Liver (tissue), 9 donors: ENCODE data around the gene LIMCH1. TPM values are rescaled to one million over a fixed set of nuclear protein-coding genes. Genes with fewer than 3 reads are reported as not detected.

Experiments
- DNase-seq: peaks from one replicate; pipeline ENCODE4 v3.0.0-alpha.2; 2017; ENCODE audit warnings: low spot score
- H3K27ac ChIP-seq, 2 donors: one replicate each; pipeline ENCODE4 v1.7.0; 2013; ENCODE audit warnings: inconsistent platforms in 2 of 2, low read length in 2 of 2, control low read depth in 1 of 2, low read depth in 1 of 2, mild to moderate bottlenecking in 1 of 2
- H3K27me3 ChIP-seq, 4 donors: one replicate each; pipeline versions ENCODE4 v1.6.1 to v1.7.0; 2013; ENCODE audit warnings: low read length in 3 of 4, inconsistent platforms in 1 of 4, mild to moderate bottlenecking in 1 of 4, moderate library complexity in 1 of 4; ENCODE audit not compliant: control insufficient read depth in 4 of 4, insufficient read depth in 4 of 4
- H3K36me3 ChIP-seq, 4 donors: one replicate each; pipeline versions ENCODE4 v1.6.1 to v1.7.0; 2013; ENCODE audit warnings: low read length in 3 of 4, mild to moderate bottlenecking in 3 of 4, low read depth in 1 of 4, moderate library complexity in 1 of 4; ENCODE audit not compliant: control insufficient read depth in 4 of 4, insufficient read depth in 3 of 4
- H3K4me1 ChIP-seq, 4 donors: one replicate each; pipeline versions ENCODE4 v1.6.1 to v1.7.0; 2013; ENCODE audit warnings: low read length in 3 of 4, mild to moderate bottlenecking in 3 of 4, moderate library complexity in 1 of 4; ENCODE audit not compliant: control insufficient read depth in 4 of 4, insufficient read depth in 4 of 4
- H3K4me3 ChIP-seq, 3 donors: one replicate each; pipeline versions ENCODE4 v1.6.1 to v1.7.0; 2013; ENCODE audit warnings: low read length in 3 of 3, control low read depth in 1 of 3, low read depth in 1 of 3, mild to moderate bottlenecking in 1 of 3
- H3K9ac ChIP-seq, 2 donors: one replicate each; pipeline ENCODE4 v1.7.0; 2013; ENCODE audit warnings: low read length in 2 of 2, mild to moderate bottlenecking in 2 of 2, moderate library complexity in 2 of 2, control low read depth in 1 of 2, low read depth in 1 of 2
- H3K9me3 ChIP-seq, 4 donors: one replicate each; pipeline versions ENCODE4 v1.6.1 to v1.7.0; 2013; ENCODE audit warnings: low read length in 3 of 4; ENCODE audit not compliant: control insufficient read depth in 4 of 4
- EGR1 ChIP-seq, 2 donors: IDR thresholded peaks; 2 replicates each; pipeline ENCODE4 v1.6.1; 2016 to 2018; ENCODE audit warnings: antibody characterized with exemption in 2 of 2, low read depth in 2 of 2
- FOXA1 ChIP-seq: IDR thresholded peaks from 2 replicates; pipeline ENCODE4 v1.6.1; 2016; ENCODE audit warnings: antibody characterized with exemption
- FOXA2 ChIP-seq: IDR thresholded peaks from 2 replicates; pipeline ENCODE4 v1.6.1; 2016; ENCODE audit warnings: antibody characterized with exemption
- GABPA ChIP-seq, 2 donors: IDR thresholded peaks in 1 of 2; conservative IDR thresholded peaks in 1 of 2; 2 replicates each; pipeline ENCODE4 v1.6.1; 2016; ENCODE audit warnings: antibody characterized with exemption in 2 of 2, mild to moderate bottlenecking in 1 of 2, moderate library complexity in 1 of 2
- HNF4A ChIP-seq, 2 donors: conservative IDR thresholded peaks; 2 replicates each; pipeline ENCODE4 v1.6.1; 2016; ENCODE audit warnings: antibody characterized with exemption in 2 of 2, mild to moderate bottlenecking in 2 of 2
- HNF4G ChIP-seq: IDR thresholded peaks from 2 replicates; pipeline ENCODE4 v1.6.1; 2016; ENCODE audit warnings: antibody characterized with exemption
- JUND ChIP-seq, 2 donors: IDR thresholded peaks; 2 replicates each; pipeline ENCODE4 v1.6.1; 2016; ENCODE audit warnings: antibody characterized with exemption in 2 of 2
- NR2F2 ChIP-seq: IDR thresholded peaks from 2 replicates; pipeline ENCODE4 v1.6.1; 2016; ENCODE audit warnings: antibody characterized with exemption
- RAD21 ChIP-seq, 2 donors: IDR thresholded peaks; 2 replicates each; pipeline ENCODE4 v1.6.1; 2016; ENCODE audit warnings: antibody characterized with exemption in 2 of 2, mild to moderate bottlenecking in 2 of 2
- RXRA ChIP-seq, 2 donors: IDR thresholded peaks; 2 replicates each; pipeline ENCODE4 v1.6.1; 2017 to 2018; ENCODE audit warnings: antibody characterized with exemption in 2 of 2, mild to moderate bottlenecking in 1 of 2
- SP1 ChIP-seq: IDR thresholded peaks from 2 replicates; pipeline ENCODE4 v1.6.1; 2018; ENCODE audit warnings: antibody characterized with exemption, mild to moderate bottlenecking
- TAF1 ChIP-seq: conservative IDR thresholded peaks from 2 replicates; pipeline ENCODE4 v1.6.1; 2016; ENCODE audit warnings: antibody characterized with exemption, mild to moderate bottlenecking
- YY1 ChIP-seq: IDR thresholded peaks from 2 replicates; pipeline ENCODE4 v1.6.1; 2016; ENCODE audit warnings: antibody characterized with exemption, mild to moderate bottlenecking
- WGBS: extraction: QIAGEN DNeasy Blood & Tissue Kit; methylation state at CpG from one replicate; pipeline ENCODE4 v1.1.7; 2013; 5-methylcytosine and 5-hydroxymethylcytosine counted together
- polyA plus RNA-seq, 2 donors: library from polyadenylated mRNA; stranded (reverse) in 1 of 2; unstranded in 1 of 2; fragments of 200-250 nt in 1 of 2; fragments of >200 nt in 1 of 2; fragmentation: Nextera tagmentation in 1 of 2; extraction: Ambion mirVana in 1 of 2; gene quantifications; one replicate each; pipeline versions ENCODE4 v1.2.1 to v1.2.3, GENCODE V29; 2013 to 2015
- total RNA-seq, 2 donors: library from RNA; depleted of rRNA; stranded (reverse); fragments of >200 nt; gene quantifications; one replicate each; pipeline ENCODE4 v1.2.3, GENCODE V29; 2014
- TF ChIP-seq, protein P1 (sequence below): IDR thresholded peaks from 2 replicates; pipeline ENCODE4 v1.6.1; 2016; ENCODE audit warnings: antibody characterized with exemption
- TF ChIP-seq, protein P2 (sequence below): IDR thresholded peaks from 2 replicates; pipeline ENCODE4 v1.6.1; 2016; ENCODE audit warnings: antibody characterized with exemption, mild to moderate bottlenecking
- TF ChIP-seq, protein P3 (sequence below): fragments of 150-350 bp; IDR thresholded peaks from 2 replicates; pipeline ENCODE4 v1.5.1; 2017; ENCODE audit warnings: improper control_type of control experiment, low read depth, low read length; ENCODE audit not compliant: missing input control
- TF ChIP-seq, protein P4 (sequence below): IDR thresholded peaks from 2 replicates; pipeline ENCODE4 v1.6.1; 2016; ENCODE audit warnings: antibody characterized with exemption
- TF ChIP-seq, protein P5 (sequence below): IDR thresholded peaks from 2 replicates; pipeline ENCODE4 v1.6.1; 2016; ENCODE audit warnings: antibody characterized with exemption
- donor health status: healthy.
- donor health status: healthy.
- donor health status: healthy.
- donor health status: healthy.
- donor health status: healthy.

The LIMCH1 gene
- total and polyA plus RNA-seq, 4 donors = 2.0 to 30.6 (median 8.1) TPM

DNA sequence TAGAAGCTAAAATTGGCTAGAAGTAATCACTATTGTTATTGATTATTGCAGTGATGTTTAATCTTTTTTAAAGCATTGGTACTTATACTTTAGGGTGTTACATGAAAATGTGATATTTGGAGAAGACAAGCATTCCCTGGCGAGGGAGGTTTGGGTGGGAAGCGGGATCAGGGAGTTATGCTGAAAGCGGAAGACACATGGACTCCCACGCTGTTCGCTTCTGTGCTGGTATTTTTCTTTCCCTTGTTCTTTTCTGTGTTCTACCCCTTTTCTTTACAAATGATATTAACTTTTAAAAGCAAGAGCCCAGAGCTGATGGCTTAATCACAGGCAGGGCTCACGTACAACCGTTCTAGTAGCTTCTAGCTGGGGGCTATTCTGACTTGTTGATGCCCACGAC, 148.9 kb downstream of the LIMCH1 start:
- no peak for TF ChIP-seq YY1
- no peak for TF ChIP-seq HNF4G
- no peak for TF ChIP-seq SP1
- TF ChIP-seq, protein P1, sequence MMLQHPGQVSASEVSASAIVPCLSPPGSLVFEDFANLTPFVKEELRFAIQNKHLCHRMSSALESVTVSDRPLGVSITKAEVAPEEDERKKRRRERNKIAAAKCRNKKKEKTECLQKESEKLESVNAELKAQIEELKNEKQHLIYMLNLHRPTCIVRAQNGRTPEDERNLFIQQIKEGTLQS = no peak
- TF ChIP-seq EGR1 (IDR thresholded peaks at IDR 0.05; ENCODE audit: low read depth in 2 of 2) = no peak
- TF ChIP-seq, protein P2, sequence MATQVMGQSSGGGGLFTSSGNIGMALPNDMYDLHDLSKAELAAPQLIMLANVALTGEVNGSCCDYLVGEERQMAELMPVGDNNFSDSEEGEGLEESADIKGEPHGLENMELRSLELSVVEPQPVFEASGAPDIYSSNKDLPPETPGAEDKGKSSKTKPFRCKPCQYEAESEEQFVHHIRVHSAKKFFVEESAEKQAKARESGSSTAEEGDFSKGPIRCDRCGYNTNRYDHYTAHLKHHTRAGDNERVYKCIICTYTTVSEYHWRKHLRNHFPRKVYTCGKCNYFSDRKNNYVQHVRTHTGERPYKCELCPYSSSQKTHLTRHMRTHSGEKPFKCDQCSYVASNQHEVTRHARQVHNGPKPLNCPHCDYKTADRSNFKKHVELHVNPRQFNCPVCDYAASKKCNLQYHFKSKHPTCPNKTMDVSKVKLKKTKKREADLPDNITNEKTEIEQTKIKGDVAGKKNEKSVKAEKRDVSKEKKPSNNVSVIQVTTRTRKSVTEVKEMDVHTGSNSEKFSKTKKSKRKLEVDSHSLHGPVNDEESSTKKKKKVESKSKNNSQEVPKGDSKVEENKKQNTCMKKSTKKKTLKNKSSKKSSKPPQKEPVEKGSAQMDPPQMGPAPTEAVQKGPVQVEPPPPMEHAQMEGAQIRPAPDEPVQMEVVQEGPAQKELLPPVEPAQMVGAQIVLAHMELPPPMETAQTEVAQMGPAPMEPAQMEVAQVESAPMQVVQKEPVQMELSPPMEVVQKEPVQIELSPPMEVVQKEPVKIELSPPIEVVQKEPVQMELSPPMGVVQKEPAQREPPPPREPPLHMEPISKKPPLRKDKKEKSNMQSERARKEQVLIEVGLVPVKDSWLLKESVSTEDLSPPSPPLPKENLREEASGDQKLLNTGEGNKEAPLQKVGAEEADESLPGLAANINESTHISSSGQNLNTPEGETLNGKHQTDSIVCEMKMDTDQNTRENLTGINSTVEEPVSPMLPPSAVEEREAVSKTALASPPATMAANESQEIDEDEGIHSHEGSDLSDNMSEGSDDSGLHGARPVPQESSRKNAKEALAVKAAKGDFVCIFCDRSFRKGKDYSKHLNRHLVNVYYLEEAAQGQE = no peak
- TF ChIP-seq, protein P3, sequence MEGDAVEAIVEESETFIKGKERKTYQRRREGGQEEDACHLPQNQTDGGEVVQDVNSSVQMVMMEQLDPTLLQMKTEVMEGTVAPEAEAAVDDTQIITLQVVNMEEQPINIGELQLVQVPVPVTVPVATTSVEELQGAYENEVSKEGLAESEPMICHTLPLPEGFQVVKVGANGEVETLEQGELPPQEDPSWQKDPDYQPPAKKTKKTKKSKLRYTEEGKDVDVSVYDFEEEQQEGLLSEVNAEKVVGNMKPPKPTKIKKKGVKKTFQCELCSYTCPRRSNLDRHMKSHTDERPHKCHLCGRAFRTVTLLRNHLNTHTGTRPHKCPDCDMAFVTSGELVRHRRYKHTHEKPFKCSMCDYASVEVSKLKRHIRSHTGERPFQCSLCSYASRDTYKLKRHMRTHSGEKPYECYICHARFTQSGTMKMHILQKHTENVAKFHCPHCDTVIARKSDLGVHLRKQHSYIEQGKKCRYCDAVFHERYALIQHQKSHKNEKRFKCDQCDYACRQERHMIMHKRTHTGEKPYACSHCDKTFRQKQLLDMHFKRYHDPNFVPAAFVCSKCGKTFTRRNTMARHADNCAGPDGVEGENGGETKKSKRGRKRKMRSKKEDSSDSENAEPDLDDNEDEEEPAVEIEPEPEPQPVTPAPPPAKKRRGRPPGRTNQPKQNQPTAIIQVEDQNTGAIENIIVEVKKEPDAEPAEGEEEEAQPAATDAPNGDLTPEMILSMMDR = no peak
- TF ChIP-seq RAD21 (IDR thresholded peaks at IDR 0.05) = no peak
- no peak for TF ChIP-seq GABPA (IDR thresholded peaks at IDR 0.05 in 1 of 2, conservative IDR thresholded peaks at IDR 0.05 in 1 of 2)
- TF ChIP-seq JUND (IDR thresholded peaks at IDR 0.05) = no peak
- no peak for TF ChIP-seq RXRA (IDR thresholded peaks at IDR 0.05)
- TF ChIP-seq FOXA1 = no peak
- no peak for TF ChIP-seq TAF1
- no peak for TF ChIP-seq NR2F2
- TF ChIP-seq, protein P4, sequence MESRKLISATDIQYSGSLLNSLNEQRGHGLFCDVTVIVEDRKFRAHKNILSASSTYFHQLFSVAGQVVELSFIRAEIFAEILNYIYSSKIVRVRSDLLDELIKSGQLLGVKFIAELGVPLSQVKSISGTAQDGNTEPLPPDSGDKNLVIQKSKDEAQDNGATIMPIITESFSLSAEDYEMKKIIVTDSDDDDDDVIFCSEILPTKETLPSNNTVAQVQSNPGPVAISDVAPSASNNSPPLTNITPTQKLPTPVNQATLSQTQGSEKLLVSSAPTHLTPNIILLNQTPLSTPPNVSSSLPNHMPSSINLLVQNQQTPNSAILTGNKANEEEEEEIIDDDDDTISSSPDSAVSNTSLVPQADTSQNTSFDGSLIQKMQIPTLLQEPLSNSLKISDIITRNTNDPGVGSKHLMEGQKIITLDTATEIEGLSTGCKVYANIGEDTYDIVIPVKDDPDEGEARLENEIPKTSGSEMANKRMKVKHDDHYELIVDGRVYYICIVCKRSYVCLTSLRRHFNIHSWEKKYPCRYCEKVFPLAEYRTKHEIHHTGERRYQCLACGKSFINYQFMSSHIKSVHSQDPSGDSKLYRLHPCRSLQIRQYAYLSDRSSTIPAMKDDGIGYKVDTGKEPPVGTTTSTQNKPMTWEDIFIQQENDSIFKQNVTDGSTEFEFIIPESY = no peak
- TF ChIP-seq HNF4A (conservative IDR thresholded peaks at IDR 0.05) = no peak
- TF ChIP-seq, protein P5, sequence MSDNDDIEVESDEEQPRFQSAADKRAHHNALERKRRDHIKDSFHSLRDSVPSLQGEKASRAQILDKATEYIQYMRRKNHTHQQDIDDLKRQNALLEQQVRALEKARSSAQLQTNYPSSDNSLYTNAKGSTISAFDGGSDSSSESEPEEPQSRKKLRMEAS = no peak
- no peak for TF ChIP-seq FOXA2
- Histone ChIP-seq H3K36me3 (peaks cover 0 to 13% (median 6%) of the 10 kb centered on the region in 4 donors), H3K9ac (no peak overlapping the region), H3K9me3 (no peaks in the 10 kb centered on the region), H3K4me3 (no peak overlapping the region), H3K27me3 (no peaks in the 10 kb centered on the region), H3K4me1 (no peaks in the 10 kb centered on the region), H3K27ac (no peak overlapping the region)
- no peak for DNase-seq
- 90% methylated on average over 8 of the region's 8 CpGs for WGBS
